ENCODE measurements around the gene VWA5B1.

DNA sequence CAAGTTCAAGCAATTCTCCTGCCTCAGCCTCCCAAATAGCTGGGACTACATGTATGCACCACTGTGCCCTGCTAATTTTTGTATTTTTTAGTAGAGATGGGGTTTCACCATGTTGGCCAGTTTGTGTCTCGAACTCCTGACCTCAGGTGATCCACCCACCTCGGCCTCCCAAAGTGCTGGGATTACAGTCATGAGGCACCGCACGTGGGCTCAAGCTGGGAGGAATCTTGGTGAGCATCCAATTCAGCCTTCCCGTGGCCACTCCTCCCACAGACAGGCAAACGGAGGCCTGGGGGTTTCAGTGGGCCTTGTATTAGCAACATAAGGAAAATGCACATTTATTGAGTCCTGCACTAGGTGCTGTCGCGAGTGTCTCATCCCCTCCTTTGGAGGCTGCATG lies 24.5 kb upstream of the VWA5B1 start:
- no peak for TF ChIP-seq EZH2 (IDR thresholded peaks at IDR 0.05)
- TF ChIP-seq POLR2AphosphoS5 (IDR thresholded peaks at IDR 0.05; ENCODE audit: borderline replicate concordance, low read depth, low read length): no peak

Measured in SK-N-MC (cell line).